SK-N-SH treated with all-trans-retinoic acid at 6 μM for 48 hours (cell line): ENCODE data around the gene MCM5.

ENCODE experiments used
- ESRRG ChIP-seq: fragments of 250-450 bp; sonication (Bioruptor Pico); IDR thresholded peaks from 2 replicates; pipeline ENCODE4 v1.6.1; 2021; ENCODE audit warnings: mild to moderate bottlenecking
- SNAI2 ChIP-seq: fragments of 250-450 bp; sonication (Bioruptor Pico); IDR thresholded peaks from 2 replicates; pipeline ENCODE4 v1.5.0; 2020; ENCODE audit warnings: mild to moderate bottlenecking, moderate library complexity
- ZFP30 ChIP-seq: fragments of 450-650 bp; formaldehyde crosslinking; IDR thresholded peaks from 2 replicates; pipeline ENCODE4 v1.5.0; 2022; ENCODE audit warnings: mild to moderate bottlenecking, moderate library complexity
- ZNF70 ChIP-seq: fragments of 450-650 bp; formaldehyde crosslinking; IDR thresholded peaks from 2 replicates; pipeline ENCODE4 v1.5.0; 2020; ENCODE audit warnings: mild to moderate bottlenecking, moderate library complexity

DNA sequence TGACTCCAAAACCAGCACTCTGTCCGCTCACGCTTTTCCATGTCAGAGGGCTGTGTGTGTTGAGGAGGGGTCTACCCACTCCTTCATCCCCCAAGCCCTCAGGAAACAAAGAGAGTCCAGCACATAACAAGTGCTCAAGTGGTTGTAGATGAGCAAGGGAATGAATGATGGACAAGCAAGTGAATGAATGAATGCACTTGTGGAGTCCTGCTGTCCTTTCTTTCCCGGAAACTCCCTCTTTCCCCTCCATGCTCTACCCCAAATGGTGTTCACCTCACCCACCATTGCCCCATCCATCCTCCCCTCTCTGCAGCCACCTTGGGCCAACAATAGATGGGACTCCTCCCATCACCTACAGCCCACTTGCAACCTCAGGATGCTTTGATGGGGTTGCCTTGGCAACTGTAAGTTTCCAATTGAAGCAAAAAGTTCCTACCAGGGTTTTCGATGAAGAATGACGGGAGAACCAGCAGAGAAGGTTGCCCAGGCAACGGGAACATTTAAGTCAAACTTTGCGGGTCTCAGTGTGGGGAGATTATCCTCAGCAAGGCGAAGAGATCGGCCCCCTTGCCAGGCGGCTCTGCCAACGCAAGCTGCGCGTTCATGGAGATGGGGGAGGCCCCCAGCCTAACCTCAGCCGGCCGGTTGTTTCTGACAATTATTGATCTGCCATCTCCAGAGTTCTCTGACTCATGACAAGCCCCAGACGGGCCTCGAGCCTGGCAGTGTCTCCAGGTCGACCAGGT, 51.1 kb downstream of the MCM5 start:
- TF ChIP-seq ZFP30 (CRISPR knock-in tag) (no peak), ESRRG (no peak), SNAI2 (CRISPR knock-in tag) (no peak), ZNF70 (no peak)
